OCI-LY7 (cell line): ENCODE results near the gene SHC1.

Experiments used
- EZH2phosphoT487 ChIP-seq: fragments of 200-600 bp; sonication (generic); IDR thresholded peaks from 2 replicates; pipeline ENCODE4 v1.6.1; 2018; ENCODE audit warnings: low read depth, borderline replicate concordance, mild to moderate bottlenecking, mixed run types, antibody characterized with exemption, low read length, moderate library complexity, mixed read lengths
- TF ChIP-seq, protein P1 (sequence below): fragments of 200-600 bp; sonication (generic); conservative IDR thresholded peaks from 2 replicates; pipeline ENCODE4 v1.5.1; 2014; ENCODE audit warnings: mild to moderate bottlenecking, antibody characterized with exemption, low read length, moderate library complexity, mixed read lengths

DNA sequence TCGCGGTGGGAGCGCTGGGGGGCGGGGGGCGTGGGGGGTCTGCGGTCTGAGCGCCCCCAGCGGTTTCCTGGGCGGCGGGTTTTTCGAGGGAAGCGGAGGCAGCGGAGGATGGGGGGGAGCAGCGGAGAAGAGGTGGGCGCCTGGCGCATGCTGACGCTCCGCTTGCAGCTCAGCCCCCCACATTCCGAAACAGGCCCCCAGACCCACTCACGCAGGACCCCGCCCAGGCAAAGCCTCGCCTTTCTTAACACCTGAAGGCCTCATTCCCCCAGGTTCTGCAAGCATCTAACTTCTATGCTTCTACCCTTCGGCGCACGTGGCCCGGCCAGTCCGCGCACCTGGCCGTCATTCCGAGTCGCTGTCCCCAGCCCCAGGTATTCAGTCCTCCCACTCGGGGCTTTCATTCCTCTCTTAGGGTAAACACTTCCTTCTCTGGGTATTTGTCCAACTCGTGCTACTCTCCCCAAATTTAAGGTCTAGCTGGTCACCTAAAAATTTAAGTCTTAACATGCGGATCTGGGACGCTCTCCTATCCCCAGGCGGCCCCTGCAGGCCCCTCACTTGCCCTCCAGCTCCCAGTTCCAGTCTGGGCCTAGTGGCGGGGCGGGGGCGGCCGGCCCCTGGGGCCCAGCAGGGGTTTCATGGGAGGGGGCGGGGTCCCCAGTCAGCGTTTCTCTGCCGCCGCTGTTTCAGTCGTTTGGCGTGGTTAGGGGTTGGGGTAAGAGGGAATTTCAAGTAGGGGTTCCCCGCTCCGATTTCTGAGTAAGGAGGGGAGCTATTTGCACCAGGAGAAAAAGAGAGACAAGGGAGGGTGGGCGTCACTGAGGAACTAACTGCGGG, 29.2 kb upstream of the SHC1 start:
- TF ChIP-seq, protein P1, sequence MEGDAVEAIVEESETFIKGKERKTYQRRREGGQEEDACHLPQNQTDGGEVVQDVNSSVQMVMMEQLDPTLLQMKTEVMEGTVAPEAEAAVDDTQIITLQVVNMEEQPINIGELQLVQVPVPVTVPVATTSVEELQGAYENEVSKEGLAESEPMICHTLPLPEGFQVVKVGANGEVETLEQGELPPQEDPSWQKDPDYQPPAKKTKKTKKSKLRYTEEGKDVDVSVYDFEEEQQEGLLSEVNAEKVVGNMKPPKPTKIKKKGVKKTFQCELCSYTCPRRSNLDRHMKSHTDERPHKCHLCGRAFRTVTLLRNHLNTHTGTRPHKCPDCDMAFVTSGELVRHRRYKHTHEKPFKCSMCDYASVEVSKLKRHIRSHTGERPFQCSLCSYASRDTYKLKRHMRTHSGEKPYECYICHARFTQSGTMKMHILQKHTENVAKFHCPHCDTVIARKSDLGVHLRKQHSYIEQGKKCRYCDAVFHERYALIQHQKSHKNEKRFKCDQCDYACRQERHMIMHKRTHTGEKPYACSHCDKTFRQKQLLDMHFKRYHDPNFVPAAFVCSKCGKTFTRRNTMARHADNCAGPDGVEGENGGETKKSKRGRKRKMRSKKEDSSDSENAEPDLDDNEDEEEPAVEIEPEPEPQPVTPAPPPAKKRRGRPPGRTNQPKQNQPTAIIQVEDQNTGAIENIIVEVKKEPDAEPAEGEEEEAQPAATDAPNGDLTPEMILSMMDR: no peak
- no peak for TF ChIP-seq EZH2phosphoT487
